GM21381 (cell line): ENCODE measurements around the gene IFI44.

Source experiments
- ATAC-seq: cut with Tn5 transposase; IDR thresholded peaks from one replicate; pipeline ENCODE4 v1.9.1; 2021; ENCODE audit warnings: mild to moderate bottlenecking, moderate library complexity; ENCODE audit not compliant: unreplicated experiment

IFI44 gene

DNA sequence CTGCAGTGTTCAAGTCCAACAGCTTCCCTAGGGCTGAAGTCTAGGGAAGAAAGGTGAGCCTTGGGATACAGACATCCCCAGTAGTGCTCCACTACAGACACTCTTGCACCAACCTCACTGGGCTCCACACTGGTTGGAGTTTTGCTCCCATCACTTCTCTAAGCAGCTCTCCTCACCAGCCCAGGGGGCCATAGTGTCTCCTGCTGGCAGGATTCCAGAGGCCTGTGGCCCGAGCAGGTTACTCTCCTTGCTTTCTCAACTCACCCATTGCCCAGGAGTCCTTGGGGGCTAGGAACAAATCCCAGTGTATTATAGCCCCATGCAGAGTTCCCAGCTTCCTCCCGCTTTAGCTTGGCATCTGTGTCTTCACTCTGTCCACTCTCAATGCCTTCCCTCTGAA is 52.8 kb downstream of the IFI44 start:
- no peak for ATAC-seq

DNA sequence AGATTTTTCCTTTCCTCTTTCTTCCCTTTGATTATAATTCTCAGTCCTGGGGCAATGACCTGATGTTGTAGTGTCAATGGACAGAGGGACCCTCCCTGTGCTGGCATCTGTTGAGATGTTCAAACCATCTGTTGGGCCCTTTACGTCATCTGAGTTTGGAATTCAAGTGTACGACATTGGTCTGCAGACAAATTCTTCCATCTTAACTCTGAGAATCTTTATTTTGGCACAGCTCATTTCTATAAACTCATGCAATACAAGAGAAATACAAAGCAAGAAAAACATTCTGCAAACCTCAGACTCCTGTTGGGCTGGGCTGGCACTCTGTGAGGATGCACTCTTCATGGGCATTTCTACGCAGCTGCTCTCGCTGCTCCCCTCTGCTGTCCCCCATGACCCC is 54.2 kb downstream of the IFI44 start:
- ATAC-seq = no peak

- no peak for ATAC-seq
These were observed 62.9 kb downstream of the IFI44 start for GRCh38 chr1:78712467-78713051.

GRCh38 chr1:78713297-78713696 is 63.7 kb downstream of the IFI44 start:
- ATAC-seq = no peak
